Measurements from ENCODE around the gene IDI1.
A peak's percentile ranks its signal among the peaks of the same experiment; 100 is the strongest.

Gene IDI1

DNA sequence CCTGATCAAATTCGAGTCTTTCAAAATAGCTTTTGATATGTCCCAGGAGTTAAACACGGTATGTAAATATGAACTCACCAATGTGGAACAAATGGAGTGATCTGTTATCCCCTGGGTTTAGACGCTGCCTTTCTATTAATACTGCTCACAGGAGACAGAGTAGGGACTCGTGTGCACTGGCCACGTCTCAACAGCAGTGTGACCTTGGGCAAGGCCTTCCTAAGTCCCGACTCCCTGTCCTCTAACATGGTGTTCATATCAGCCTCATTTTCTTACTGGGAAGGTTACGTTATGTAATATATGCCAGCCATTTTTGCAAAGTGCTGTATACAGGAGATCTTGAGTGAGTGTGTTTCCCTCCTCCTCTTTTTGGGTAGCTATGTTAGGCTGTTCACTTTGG, 9.1 kb upstream of the IDI1 start:
- Histone ChIP-seq H3K27ac (no peak overlapping the region), H3K36me3 (ENCODE audit: insufficient read depth, low read length) (peaks cover 2% of the 10 kb centered on the region; the same call in 1 of the 2 replicates), H3K9me3 (ENCODE audit: low read depth, low read length) (no peaks in the 10 kb centered on the region), H3K4me3 (peak overlapping the region; percentile 84), H3K9ac (ENCODE audit: insufficient read length) (no peak overlapping the region)
- TF ChIP-seq POLR2AphosphoS5 (IDR thresholded peaks at IDR 0.05; ENCODE audit: borderline replicate concordance, low read depth, low read length) (no peak), FOXP2 (optimal IDR thresholded peaks at IDR 0.05; ENCODE audit: control extremely low read depth, extremely low read length, insufficient read depth) (no peak), EZH2 (IDR thresholded peaks at IDR 0.05) (no peak)
- DNase-seq (ENCODE audit: low read depth, low spot score), result no peak

GRCh38 chr10:1057106-1057657, 8.3 kb upstream of the IDI1 start:
- Histone ChIP-seq H3K27ac (no peak overlapping the region), H3K9me3 (ENCODE audit: low read depth, low read length) (no peaks in the 10 kb centered on the region), H3K9ac (ENCODE audit: insufficient read length) (peak overlapping the region; percentile 60), H3K36me3 (ENCODE audit: insufficient read depth, low read length) (peaks cover 2% of the 10 kb centered on the region; the same call in 1 of the 2 replicates), H3K4me3 (peak overlapping the region; percentile 84)
- no peak for DNase-seq (ENCODE audit: low read depth, low spot score)
- TF ChIP-seq EZH2 (IDR thresholded peaks at IDR 0.05) (no peak), FOXP2 (optimal IDR thresholded peaks at IDR 0.05; ENCODE audit: control extremely low read depth, extremely low read length, insufficient read depth) (no peak), POLR2AphosphoS5 (IDR thresholded peaks at IDR 0.05; ENCODE audit: borderline replicate concordance, low read depth, low read length) (no peak)

DNA sequence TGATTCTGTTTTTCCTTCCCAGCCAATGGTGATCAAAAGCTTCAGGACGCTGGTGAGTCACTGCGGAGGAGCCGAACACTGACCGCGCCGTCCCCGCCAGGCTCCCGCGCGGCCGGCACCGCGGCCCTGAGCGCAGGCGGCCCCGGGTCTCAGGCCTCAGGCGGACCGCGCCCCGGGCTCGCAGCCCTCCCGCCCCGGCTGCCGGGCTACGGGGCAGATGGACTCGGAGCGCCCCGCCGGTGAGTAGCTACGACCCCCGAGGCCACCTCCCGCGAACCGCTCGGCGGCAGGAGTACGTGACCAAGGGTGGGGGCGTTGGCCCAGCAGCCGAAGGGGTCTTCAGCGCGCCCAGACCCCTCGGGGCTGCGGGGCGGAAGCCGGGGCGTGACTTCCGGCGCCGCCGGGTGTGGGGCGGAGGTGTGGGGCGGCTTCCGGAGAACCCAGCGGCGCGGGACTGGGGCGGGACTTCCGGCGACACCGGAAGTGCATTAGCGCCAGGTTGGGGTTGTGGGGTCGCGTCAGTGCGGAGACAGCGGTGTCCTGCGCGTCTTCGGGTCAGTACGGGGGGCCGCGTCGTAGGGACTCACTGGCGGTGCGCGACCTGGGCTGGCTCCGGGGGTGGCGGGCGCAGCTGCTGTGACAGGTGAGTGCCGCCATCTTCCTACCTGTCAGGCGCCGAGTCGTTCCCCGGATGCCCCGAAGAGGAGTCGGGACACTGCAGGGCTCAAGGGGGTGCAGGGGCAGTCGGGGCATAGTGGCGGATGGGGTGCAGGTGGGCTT, 7.6 kb upstream of the IDI1 start, which contains the start of gene WDR37:
Gene WDR37 (plus strand): TSS at position 60 of the 780 bp plus-strand sequence. CDS start 15,771 bp downstream, outside the sequence.
- H3K27ac ChIP-seq, result peak within 1 kb of the TSS; percentile 57; the same call in 1 of the 2 replicates
- no peaks in the 10 kb centered on the region for H3K9me3 ChIP-seq (ENCODE audit: low read depth, low read length)
- H3K36me3 ChIP-seq (ENCODE audit: insufficient read depth, low read length), result peaks cover 2% of the 10 kb centered on the region; the same call in 1 of the 2 replicates
- TF ChIP-seq POLR2AphosphoS5 (IDR thresholded peaks at IDR 0.05; ENCODE audit: borderline replicate concordance, low read depth, low read length) (peak; percentile 78), EZH2 (IDR thresholded peaks at IDR 0.05) (no peak)
- H3K4me3 ChIP-seq, result peak within 1 kb of the TSS; percentile 84
- no peak for DNase-seq (ENCODE audit: low read depth, low spot score)
- H3K9ac ChIP-seq (ENCODE audit: insufficient read length), result peak within 1 kb of the TSS; percentile 83

- DNase-seq (ENCODE audit: low read depth, low spot score), result no peak
- H3K36me3 ChIP-seq (ENCODE audit: insufficient read depth, low read length), result peaks cover 2% of the 10 kb centered on the region
- H3K9ac ChIP-seq (ENCODE audit: insufficient read length), result no peak overlapping the region
- no peak for TF ChIP-seq EZH2 (IDR thresholded peaks at IDR 0.05)
- TF ChIP-seq POLR2AphosphoS5 (IDR thresholded peaks at IDR 0.05; ENCODE audit: borderline replicate concordance, low read depth, low read length), result no peak
- TF ChIP-seq FOXP2 (optimal IDR thresholded peaks at IDR 0.05; ENCODE audit: control extremely low read depth, extremely low read length, insufficient read depth), result no peak
- H3K4me3 ChIP-seq, result peak overlapping the region; percentile 84
- H3K9me3 ChIP-seq (ENCODE audit: low read depth, low read length), result no peaks in the 10 kb centered on the region
- no peak overlapping the region for H3K27ac ChIP-seq
Observed at GRCh38 chr10:1054684-1055083, 5.8 kb upstream of the IDI1 start.

- DNase-seq (ENCODE audit: low read depth, low spot score), result no peak
- Histone ChIP-seq H3K9ac (ENCODE audit: insufficient read length) (peak overlapping the region; percentile 82), H3K9me3 (ENCODE audit: low read depth, low read length) (no peaks in the 10 kb centered on the region), H3K36me3 (ENCODE audit: insufficient read depth, low read length) (peaks cover 8% of the 10 kb centered on the region), H3K27ac (0 out of 2 replicates have a peak overlapping the region, but pooled peaks have one; percentile 76), H3K4me3 (peak overlapping the region; percentile 91)
- no peak for TF ChIP-seq POLR2AphosphoS5 (IDR thresholded peaks at IDR 0.05; ENCODE audit: borderline replicate concordance, low read depth, low read length)
- no peak for TF ChIP-seq EZH2 (IDR thresholded peaks at IDR 0.05)
- no peak for TF ChIP-seq FOXP2 (optimal IDR thresholded peaks at IDR 0.05; ENCODE audit: control extremely low read depth, extremely low read length, insufficient read depth)
Observed at GRCh38 chr10:1050554-1050953, 1.6 kb upstream of the IDI1 start.

- Histone ChIP-seq H3K36me3 (ENCODE audit: insufficient read depth, low read length) (peaks cover 8% of the 10 kb centered on the region), H3K27ac (peak overlapping the region; percentile 76; the same call in 1 of the 2 replicates), H3K9me3 (ENCODE audit: low read depth, low read length) (no peaks in the 10 kb centered on the region), H3K4me3 (peak overlapping the region; percentile 91), H3K9ac (ENCODE audit: insufficient read length) (peak overlapping the region; percentile 82)
- no peak for DNase-seq (ENCODE audit: low read depth, low spot score)
- TF ChIP-seq EZH2 (IDR thresholded peaks at IDR 0.05) (no peak), POLR2AphosphoS5 (IDR thresholded peaks at IDR 0.05; ENCODE audit: borderline replicate concordance, low read depth, low read length) (no peak), FOXP2 (optimal IDR thresholded peaks at IDR 0.05; ENCODE audit: control extremely low read depth, extremely low read length, insufficient read depth) (no peak)
Observed at GRCh38 chr10:1050145-1050544, 1.2 kb upstream of the IDI1 start.

DNA sequence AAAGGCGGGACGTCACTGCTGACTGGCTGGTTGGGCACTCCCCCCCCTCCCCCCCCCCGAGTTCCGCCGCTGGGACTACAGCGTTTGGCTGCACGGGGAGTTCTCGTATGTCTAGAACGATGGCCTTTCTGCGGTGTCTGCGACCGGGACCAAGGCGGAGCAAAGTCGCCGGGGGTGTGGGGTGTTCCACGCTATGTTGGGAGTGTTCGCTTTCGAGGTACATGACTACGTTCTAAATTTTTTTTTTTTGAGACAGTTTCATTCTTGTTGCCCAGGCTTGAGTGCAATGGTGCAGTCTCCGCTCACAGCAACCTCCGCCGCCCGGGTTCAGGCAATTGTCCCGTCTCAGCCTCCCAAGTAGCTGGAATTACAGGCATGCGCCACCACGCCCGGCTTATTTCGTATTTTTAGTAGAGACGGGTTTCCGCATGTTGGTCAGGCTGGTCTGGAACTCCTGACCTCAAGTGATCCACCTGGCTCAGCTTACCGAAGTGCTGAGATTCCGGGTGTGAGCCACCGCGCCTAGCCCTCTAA, 573 bp upstream of the IDI1 start:
- H3K9me3 ChIP-seq (ENCODE audit: low read depth, low read length), result no peaks in the 10 kb centered on the region
- H3K9ac ChIP-seq (ENCODE audit: insufficient read length), result peak overlapping the region; percentile 82
- no peak; the same call in none of the 2 replicates for TF ChIP-seq POLR2AphosphoS5 (IDR thresholded peaks at IDR 0.05; ENCODE audit: borderline replicate concordance, low read depth, low read length)
- no peak for TF ChIP-seq EZH2 (IDR thresholded peaks at IDR 0.05)
- no peak for TF ChIP-seq FOXP2 (optimal IDR thresholded peaks at IDR 0.05; ENCODE audit: control extremely low read depth, extremely low read length, insufficient read depth)
- DNase-seq (ENCODE audit: low read depth, low spot score), result no peak
- H3K4me3 ChIP-seq, result peak overlapping the region; percentile 91
- peak overlapping the region; percentile 76 for H3K27ac ChIP-seq
- peaks cover 11% of the 10 kb centered on the region for H3K36me3 ChIP-seq (ENCODE audit: insufficient read depth, low read length)

- Histone ChIP-seq H3K9me3 (ENCODE audit: low read depth, low read length) (no peaks in the 10 kb centered on the region), H3K9ac (ENCODE audit: insufficient read length) (peak overlapping the region; percentile 89), H3K27ac (peak overlapping the region; percentile 90), H3K36me3 (ENCODE audit: insufficient read depth, low read length) (peaks cover 21% of the 10 kb centered on the region), H3K4me3 (peak overlapping the region; percentile 91)
- no peak for DNase-seq (ENCODE audit: low read depth, low spot score)
- no peak for TF ChIP-seq FOXP2 (optimal IDR thresholded peaks at IDR 0.05; ENCODE audit: control extremely low read depth, extremely low read length, insufficient read depth)
- TF ChIP-seq POLR2AphosphoS5 (IDR thresholded peaks at IDR 0.05; ENCODE audit: borderline replicate concordance, low read depth, low read length), result no peak
- no peak for TF ChIP-seq EZH2 (IDR thresholded peaks at IDR 0.05)
Observed at GRCh38 chr10:1048349-1048731, 579 bp downstream of the IDI1 start.
